H9 (cell line): ENCODE results near the gene THRB. TPM values are rescaled to one million over a fixed set of nuclear protein-coding genes. Genes with fewer than 3 reads are reported as not detected.

ENCODE experiments used
- DNase-seq: peaks from one replicate; pipeline ENCODE4 v3.0.0-alpha.2; 2017
- H2AFZ ChIP-seq: one replicate; pipeline ENCODE4 v1.6.1; 2013; ENCODE audit warnings: mild to moderate bottlenecking, low read length, control low read depth, moderate library complexity
- H2AK5ac ChIP-seq: 2 replicates; pipeline ENCODE4 v1.6.1; 2013; ENCODE audit warnings: low read length, control low read depth, mixed read lengths; ENCODE audit not compliant: insufficient read length
- H2BK120ac ChIP-seq: one replicate; pipeline ENCODE4 v1.6.1; 2013; ENCODE audit warnings: low read depth, mild to moderate bottlenecking, low read length, control low read depth, inconsistent platforms; ENCODE audit not compliant: poor library complexity, severe bottlenecking
- H2BK12ac ChIP-seq: 2 replicates; pipeline ENCODE4 v1.6.1; 2013; ENCODE audit warnings: low read length, control low read depth, mixed read lengths, low read depth; ENCODE audit not compliant: insufficient read length
- H2BK15ac ChIP-seq: 2 replicates; pipeline ENCODE4 v1.6.1; 2013; ENCODE audit warnings: low read depth, low read length, control low read depth
- H2BK20ac ChIP-seq: one replicate; pipeline ENCODE4 v1.6.1; 2013; ENCODE audit warnings: low read depth, mild to moderate bottlenecking, low read length, control low read depth, inconsistent platforms; ENCODE audit not compliant: poor library complexity, severe bottlenecking
- H2BK5ac ChIP-seq: 2 replicates; pipeline ENCODE4 v1.6.1; 2013; ENCODE audit warnings: low read length, control low read depth, mixed read lengths; ENCODE audit not compliant: insufficient read length
- H3K14ac ChIP-seq: 2 replicates; pipeline ENCODE4 v1.6.1; 2013; ENCODE audit warnings: low read length, control low read depth; ENCODE audit not compliant: insufficient read depth
- H3K18ac ChIP-seq: 2 replicates; pipeline ENCODE4 v1.6.1; 2013; ENCODE audit warnings: low read depth, mild to moderate bottlenecking, mixed read lengths, low read length, control low read depth; ENCODE audit not compliant: insufficient read length
- H3K23ac ChIP-seq: 2 replicates; pipeline ENCODE4 v1.6.1; 2013; ENCODE audit warnings: low read length, control low read depth, mixed read lengths, low read depth; ENCODE audit not compliant: insufficient read length
- H3K23me2 ChIP-seq: 2 replicates; pipeline ENCODE4 v1.6.1; 2013; ENCODE audit warnings: low read depth, mild to moderate bottlenecking, mixed read lengths, low read length, control low read depth; ENCODE audit not compliant: insufficient read length, poor library complexity, severe bottlenecking
- H3K27ac ChIP-seq: 2 replicates; pipeline ENCODE4 v1.5.1; 2013; ENCODE audit warnings: low read length, control low read depth, mixed read lengths, low read depth; ENCODE audit not compliant: insufficient read length
- H3K27me3 ChIP-seq: 2 replicates; pipeline ENCODE4 v1.6.1; 2013; ENCODE audit warnings: low read length, control low read depth, inconsistent platforms; ENCODE audit not compliant: insufficient read depth
- H3K4ac ChIP-seq: 2 replicates; pipeline ENCODE4 v1.6.1; 2013; ENCODE audit warnings: low read depth, mild to moderate bottlenecking, control low read depth, inconsistent platforms, low read length, moderate library complexity
- H3K4me1 ChIP-seq: 2 replicates; pipeline ENCODE4 v1.6.1; 2013; ENCODE audit warnings: low read length, control low read depth, inconsistent platforms; ENCODE audit not compliant: insufficient read depth
- H3K4me2 ChIP-seq: 2 replicates; pipeline ENCODE4 v1.6.1; 2013; ENCODE audit warnings: low read length, control low read depth, mixed read lengths; ENCODE audit not compliant: insufficient read length, insufficient read depth
- H3K56ac ChIP-seq: 2 replicates; pipeline ENCODE4 v1.6.1; 2013; ENCODE audit warnings: low read depth, mild to moderate bottlenecking, mixed read lengths, low read length, control low read depth; ENCODE audit not compliant: insufficient read length
- H3K79me1 ChIP-seq: 2 replicates; pipeline ENCODE4 v1.6.1; 2013; ENCODE audit warnings: low read depth, mild to moderate bottlenecking, moderate library complexity, low read length, control low read depth, inconsistent platforms; ENCODE audit not compliant: insufficient read depth, poor library complexity, severe bottlenecking
- H3K79me2 ChIP-seq: 2 replicates; pipeline ENCODE4 v1.6.1; 2013; ENCODE audit warnings: low read length, control low read depth, inconsistent platforms; ENCODE audit not compliant: insufficient read depth
- H3K9ac ChIP-seq: 2 replicates; pipeline ENCODE4 v1.6.1; 2013; ENCODE audit warnings: low read length, control low read depth, mixed read lengths; ENCODE audit not compliant: insufficient read length; ENCODE audit errors: extremely low read depth
- H3K9me3 ChIP-seq: one replicate; pipeline ENCODE4 v1.6.1; 2013; ENCODE audit warnings: low read depth, low read length, inconsistent platforms; ENCODE audit not compliant: control insufficient read depth
- H3T11ph ChIP-seq: one replicate; pipeline ENCODE4 v1.6.1; 2013; ENCODE audit warnings: mild to moderate bottlenecking, low read length, control low read depth, inconsistent platforms
- H4K20me1 ChIP-seq: one replicate; pipeline ENCODE4 v1.6.1; 2013; ENCODE audit not compliant: control insufficient read depth, insufficient read length, insufficient read depth
- H4K5ac ChIP-seq: 2 replicates; pipeline ENCODE4 v1.6.1; 2013; ENCODE audit warnings: low read depth, mild to moderate bottlenecking, mixed read lengths, low read length, control low read depth; ENCODE audit not compliant: insufficient read length
- H4K8ac ChIP-seq: replicated peaks from 2 replicates; pipeline ENCODE4 v1.6.1; 2013; ENCODE audit warnings: low read length, control low read depth, mixed read lengths, low read depth; ENCODE audit not compliant: insufficient read length
- H4K91ac ChIP-seq: 2 replicates; pipeline ENCODE4 v1.6.1; 2013; ENCODE audit warnings: low read depth, mild to moderate bottlenecking, moderate library complexity, mixed read lengths, low read length, control low read depth; ENCODE audit not compliant: insufficient read length
- H3K27ac Mint-ChIP-seq, 3 experiments: 2 replicates in 2 of 3; 3 replicates in 1 of 3; pipeline ENCODE4 v1.8.0; 2020 to 2021; ENCODE audit warnings: mixed read lengths in 3 of 3, mild to moderate bottlenecking in 1 of 3, moderate library complexity in 1 of 3
- H3K27me3 Mint-ChIP-seq: 2 replicates; pipeline ENCODE4 v1.8.0; 2021; ENCODE audit warnings: low read depth, mild to moderate bottlenecking, moderate library complexity, mixed read lengths
- H3K36me3 Mint-ChIP-seq, 3 experiments: 2 replicates in 2 of 3; 3 replicates in 1 of 3; pipeline ENCODE4 v1.8.0; 2020 to 2021; ENCODE audit warnings: low read depth in 3 of 3, mixed read lengths in 3 of 3; ENCODE audit not compliant: insufficient read depth in 1 of 3
- H3K4me1 Mint-ChIP-seq, 2 experiments: 2 replicates each; pipeline ENCODE4 v1.8.0; 2020; ENCODE audit warnings: mixed read lengths in 2 of 2
- H3K4me3 Mint-ChIP-seq, 2 experiments: 2 replicates in 1 of 2; 3 replicates in 1 of 2; pipeline ENCODE4 v1.8.0; 2020 to 2021; ENCODE audit warnings: mild to moderate bottlenecking in 2 of 2, mixed read lengths in 2 of 2, moderate library complexity in 1 of 2
- H3K9me3 Mint-ChIP-seq, 2 experiments: 2 replicates in 1 of 2; 3 replicates in 1 of 2; pipeline ENCODE4 v1.8.0; 2020; ENCODE audit warnings: mild to moderate bottlenecking in 2 of 2, mixed read lengths in 2 of 2, moderate library complexity in 1 of 2
- CTCF ChIP-seq: fragments of 200-600 bp; sonication (generic); conservative IDR thresholded peaks from 3 replicates; pipeline ENCODE4 v1.8.0; 2021; ENCODE audit warnings: antibody characterized with exemption, mild to moderate bottlenecking
- WGBS: extraction: QIAGEN DNeasy Blood & Tissue Kit; methylation state at CpG from one replicate; pipeline ENCODE4 v1.1.7; 2013; ENCODE audit warnings: missing lambda C conversion rate, low lambda C conversion rate, mixed read lengths; ENCODE audit not compliant: insufficient read length; ENCODE audit errors: extremely low coverage; 5-methylcytosine and 5-hydroxymethylcytosine counted together
- total RNA-seq: library from RNA; stranded (reverse); gene quantifications from 2 replicates; pipeline ENCODE4 v1.2.1, GENCODE V29; 2021

Gene THRB
- total RNA-seq, 1 experiment from 2014 or later = 8.6 TPM

- Histone ChIP-seq H4K20me1 (no peaks in the 10 kb centered on the region), H4K5ac (no peak overlapping the region), H4K8ac (no peak overlapping the region), H3K79me2 (no peaks in the 10 kb centered on the region), H3K56ac (no peak overlapping the region), H2BK15ac (no peak overlapping the region), H2BK120ac (no peak overlapping the region), H3K27me3 (no peaks in the 10 kb centered on the region; the same call in 1 of the 2 replicates), H2BK20ac (no peak overlapping the region), H3T11ph (no peak overlapping the region), H3K23ac (no peak overlapping the region), H4K91ac (no peak overlapping the region), H3K79me1 (no peaks in the 10 kb centered on the region), H3K9ac (no peak overlapping the region), H2BK12ac (no peak overlapping the region), H3K9me3 (no peaks in the 10 kb centered on the region), H3K18ac (no peak overlapping the region), H3K4me1 (no peaks in the 10 kb centered on the region), H3K4me2 (no peak overlapping the region), H3K23me2 (no peaks in the 10 kb centered on the region), H3K4ac (no peak overlapping the region), H2AFZ (no peak overlapping the region), H3K14ac (no peak overlapping the region), H3K27ac (no peak overlapping the region), H2BK5ac (no peak overlapping the region), H2AK5ac (no peak overlapping the region)
- no CpG with 5 or more reads among the region's 3 CpGs for WGBS
- H3K4me1 Mint-ChIP-seq = no peaks in the 10 kb centered on the region
- no peaks in the 10 kb centered on the region for H3K9me3 Mint-ChIP-seq
- no peaks in the 10 kb centered on the region for H3K27me3 Mint-ChIP-seq
- H3K27ac Mint-ChIP-seq = no peak overlapping the region
- TF ChIP-seq CTCF = no peak
- H3K4me3 Mint-ChIP-seq = no peak overlapping the region
- DNase-seq = no peak
- no peaks in the 10 kb centered on the region for H3K36me3 Mint-ChIP-seq
Measured at GRCh38 chr3:24287755-24288450, 206.7 kb downstream of the THRB start.
